Measurements from ENCODE around the gene RITA1.

The RITA1 gene

GRCh38 chr12:113162102-113163029, 23.2 kb upstream of the RITA1 start:
- H3K9ac ChIP-seq = peak overlapping the region; percentile 59
- H3K4me3 ChIP-seq = peak overlapping the region; percentile 58
- H3K4me2 ChIP-seq = peak overlapping the region; percentile 95
- H3K27ac ChIP-seq = peak overlapping the region; percentile 75
- peaks cover 78% of the 10 kb centered on the region for H3K4me1 ChIP-seq
- no peaks in the 10 kb centered on the region for H3K9me3 ChIP-seq
- no peak for TF ChIP-seq Cebpa-rat (IDR thresholded peaks at IDR 0.05)
- peaks cover 87% of the 10 kb centered on the region for H3K36me3 ChIP-seq
- peaks cover 44% of the 10 kb centered on the region for H4K20me1 ChIP-seq
- H3K27me3 ChIP-seq = peaks cover 9% of the 10 kb centered on the region; the same call in 1 of the 2 replicates

- Histone ChIP-seq H3K9ac (peak overlapping the region; percentile 59), H3K4me1 (peaks cover 78% of the 10 kb centered on the region), H3K36me3 (peaks cover 87% of the 10 kb centered on the region), H3K27ac (peak overlapping the region; percentile 75), H3K4me2 (peak overlapping the region; percentile 95), H3K27me3 (peaks cover 2% of the 10 kb centered on the region; the same call in 1 of the 2 replicates), H3K9me3 (no peaks in the 10 kb centered on the region), H3K4me3 (no peak overlapping the region), H4K20me1 (peaks cover 37% of the 10 kb centered on the region)
- TF ChIP-seq Cebpa-rat (IDR thresholded peaks at IDR 0.05) = no peak
These were observed 22.5 kb upstream of the RITA1 start for GRCh38 chr12:113163030-113163360.

GRCh38 chr12:113164014-113164413, 21.5 kb upstream of the RITA1 start:
- H3K4me1 ChIP-seq = peaks cover 78% of the 10 kb centered on the region
- 0 out of 2 replicates have a peak overlapping the region, but pooled peaks have one; percentile 59 for H3K9ac ChIP-seq
- no peak for TF ChIP-seq Cebpa-rat (IDR thresholded peaks at IDR 0.05)
- H3K27me3 ChIP-seq = no peaks in the 10 kb centered on the region
- peak overlapping the region; percentile 75 for H3K27ac ChIP-seq
- no peaks in the 10 kb centered on the region for H3K9me3 ChIP-seq
- peaks cover 27% of the 10 kb centered on the region for H4K20me1 ChIP-seq
- H3K4me3 ChIP-seq = no peak overlapping the region
- peak overlapping the region; percentile 95; the same call in 1 of the 2 replicates for H3K4me2 ChIP-seq
- H3K36me3 ChIP-seq = peaks cover 87% of the 10 kb centered on the region

- no peaks in the 10 kb centered on the region for H3K9me3 ChIP-seq
- no peaks in the 10 kb centered on the region for H3K27me3 ChIP-seq
- H3K36me3 ChIP-seq = peaks cover 87% of the 10 kb centered on the region
- H3K27ac ChIP-seq = peak overlapping the region; percentile 41; the same call in 1 of the 2 replicates
- H3K4me1 ChIP-seq = peaks cover 78% of the 10 kb centered on the region
- no peak overlapping the region for H3K9ac ChIP-seq
- H3K4me2 ChIP-seq = no peak overlapping the region
- H4K20me1 ChIP-seq = peaks cover 10% of the 10 kb centered on the region
- TF ChIP-seq Cebpa-rat (IDR thresholded peaks at IDR 0.05) = no peak
- no peak overlapping the region for H3K4me3 ChIP-seq
These were observed 19.7 kb upstream of the RITA1 start for GRCh38 chr12:113165521-113166450.

- Histone ChIP-seq H3K4me1 (peaks cover 86% of the 10 kb centered on the region), H3K9ac (no peak overlapping the region), H3K36me3 (peaks cover 100% of the 10 kb centered on the region), H3K27ac (peak overlapping the region; percentile 94), H3K4me2 (no peak overlapping the region; the same call in 1 of the 2 replicates), H4K20me1 (no peaks in the 10 kb centered on the region), H3K9me3 (no peaks in the 10 kb centered on the region), H3K27me3 (no peaks in the 10 kb centered on the region), H3K4me3 (no peak overlapping the region)
- TF ChIP-seq Cebpa-rat (IDR thresholded peaks at IDR 0.05) = no peak
These were observed 17.7 kb upstream of the RITA1 start for GRCh38 chr12:113167868-113168267.

GRCh38 chr12:113169697-113170096, 15.8 kb upstream of the RITA1 start:
- peak overlapping the region; percentile 86 for H3K4me2 ChIP-seq
- peak overlapping the region; percentile 94 for H3K27ac ChIP-seq
- H3K27me3 ChIP-seq = no peaks in the 10 kb centered on the region
- H4K20me1 ChIP-seq = no peaks in the 10 kb centered on the region
- H3K4me1 ChIP-seq = peaks cover 88% of the 10 kb centered on the region
- no peaks in the 10 kb centered on the region for H3K9me3 ChIP-seq
- peak overlapping the region; percentile 32; the same call in 1 of the 2 replicates for H3K9ac ChIP-seq
- no peak for TF ChIP-seq Cebpa-rat (IDR thresholded peaks at IDR 0.05)
- no peak overlapping the region for H3K4me3 ChIP-seq
- peaks cover 93% of the 10 kb centered on the region for H3K36me3 ChIP-seq

GRCh38 chr12:113170457-113170856, 15.1 kb upstream of the RITA1 start:
- TF ChIP-seq Cebpa-rat (IDR thresholded peaks at IDR 0.05) = no peak
- Histone ChIP-seq H3K27me3 (no peaks in the 10 kb centered on the region), H3K27ac (peak overlapping the region; percentile 94), H3K9me3 (no peaks in the 10 kb centered on the region), H3K9ac (peak overlapping the region; percentile 32; the same call in 1 of the 2 replicates), H3K4me3 (no peak overlapping the region), H3K4me2 (peak overlapping the region; percentile 86), H3K4me1 (peaks cover 88% of the 10 kb centered on the region), H3K36me3 (peaks cover 90% of the 10 kb centered on the region), H4K20me1 (no peaks in the 10 kb centered on the region)

GRCh38 chr12:113170926-113171325, 14.6 kb upstream of the RITA1 start:
- H3K4me1 ChIP-seq = peaks cover 86% of the 10 kb centered on the region
- H3K9ac ChIP-seq = peak overlapping the region; percentile 79
- peak overlapping the region; percentile 23 for H3K4me3 ChIP-seq
- no peaks in the 10 kb centered on the region for H4K20me1 ChIP-seq
- no peak for TF ChIP-seq Cebpa-rat (IDR thresholded peaks at IDR 0.05)
- no peaks in the 10 kb centered on the region for H3K9me3 ChIP-seq
- peak overlapping the region; percentile 86 for H3K4me2 ChIP-seq
- peaks cover 85% of the 10 kb centered on the region for H3K36me3 ChIP-seq
- H3K27ac ChIP-seq = peak overlapping the region; percentile 94
- H3K27me3 ChIP-seq = no peaks in the 10 kb centered on the region

- Histone ChIP-seq H3K36me3 (peaks cover 85% of the 10 kb centered on the region), H3K4me1 (peaks cover 86% of the 10 kb centered on the region), H3K4me3 (peak overlapping the region; percentile 23), H3K27ac (peak overlapping the region; percentile 94), H3K27me3 (no peaks in the 10 kb centered on the region), H3K4me2 (peak overlapping the region; percentile 86), H3K9me3 (no peaks in the 10 kb centered on the region), H3K9ac (peak overlapping the region; percentile 79), H4K20me1 (no peaks in the 10 kb centered on the region)
- TF ChIP-seq Cebpa-rat (IDR thresholded peaks at IDR 0.05) = peak; percentile 72
These were observed 14.0 kb upstream of the RITA1 start for GRCh38 chr12:113171543-113171942.

All from BLaER1 (cell line).